HepG2 (cell line): ENCODE results near the gene LCA5. TPM values are rescaled to one million over a fixed set of nuclear protein-coding genes. Genes with fewer than 3 reads are reported as not detected.
A peak's percentile ranks its signal among the peaks of the same experiment; 100 is the strongest.

Source experiments
- AKAP8 ChIP-seq: sonication (generic); formaldehyde crosslinking; IDR thresholded peaks from 2 replicates; pipeline ENCODE4 v1.5.1; 2020; ENCODE audit warnings: mild to moderate bottlenecking, missing genetic modification reagents
- DMAP1 ChIP-seq: IDR thresholded peaks from 2 replicates; pipeline ENCODE4 v1.6.1; 2016
- FLYWCH1 ChIP-seq: sonication (generic); formaldehyde crosslinking; IDR thresholded peaks from 2 replicates; pipeline ENCODE4 v1.8.1; 2023; ENCODE audit warnings: mild to moderate bottlenecking, missing genetic modification reagents
- MEF2D ChIP-seq: sonication (generic); formaldehyde crosslinking; IDR thresholded peaks from 2 replicates; pipeline ENCODE4 v1.5.1; 2020; ENCODE audit warnings: mild to moderate bottlenecking, missing genetic modification reagents
- POLR2A ChIP-seq, 2 experiments: IDR thresholded peaks; 2 replicates each; pipeline ENCODE4 v1.6.1; 2011; ENCODE audit warnings: low read depth in 2 of 2, low read length in 2 of 2, mild to moderate bottlenecking in 1 of 2, moderate library complexity in 1 of 2; ENCODE audit not compliant: insufficient read depth in 1 of 2
- SIN3B ChIP-seq: fragments of 150-350 bp; IDR thresholded peaks from 2 replicates; pipeline ENCODE4 v1.6.1; 2014; ENCODE audit warnings: low read length
- TBP ChIP-seq: sonication (generic); formaldehyde crosslinking; IDR thresholded peaks from 2 replicates; pipeline ENCODE4 v1.5.0; 2020; ENCODE audit warnings: missing genetic modification reagents
- TOE1 ChIP-seq: sonication (generic); formaldehyde crosslinking; IDR thresholded peaks from 2 replicates; pipeline ENCODE4 v1.4.0; 2020; ENCODE audit warnings: mild to moderate bottlenecking, missing genetic modification reagents
- ZMAT3 ChIP-seq: sonication (generic); formaldehyde crosslinking; conservative IDR thresholded peaks from 2 replicates; pipeline ENCODE4 v1.7.0; 2021; ENCODE audit warnings: missing genetic modification reagents
- ZMYM3 ChIP-seq: sonication (generic); formaldehyde crosslinking; IDR thresholded peaks from 2 replicates; pipeline ENCODE4 v1.5.1; 2020; ENCODE audit warnings: mild to moderate bottlenecking, missing genetic modification reagents
- ZNF230 ChIP-seq: sonication (generic); formaldehyde crosslinking; IDR thresholded peaks from 2 replicates; pipeline ENCODE4 v1.4.0; 2020; ENCODE audit warnings: mild to moderate bottlenecking, missing genetic modification reagents
- ZNF431 ChIP-seq: sonication (generic); formaldehyde crosslinking; IDR thresholded peaks from 2 replicates; pipeline ENCODE4 v1.9.0; 2022; ENCODE audit warnings: missing genetic modification reagents, low read depth, mild to moderate bottlenecking, borderline replicate concordance
- ZNF510 ChIP-seq: sonication (generic); formaldehyde crosslinking; IDR thresholded peaks from 2 replicates; pipeline ENCODE4 v1.4.0; 2020; ENCODE audit warnings: low read depth, mild to moderate bottlenecking, missing genetic modification reagents
- ZNF547 ChIP-seq: sonication (generic); formaldehyde crosslinking; IDR thresholded peaks from 2 replicates; pipeline ENCODE4 v1.5.1; 2020; ENCODE audit warnings: mild to moderate bottlenecking, missing genetic modification reagents
- ZNF556 ChIP-seq: sonication (generic); formaldehyde crosslinking; IDR thresholded peaks from 2 replicates; pipeline ENCODE4 v1.4.0; 2020; ENCODE audit warnings: mild to moderate bottlenecking, missing genetic modification reagents, borderline replicate concordance
- ZNF564 ChIP-seq: sonication (generic); formaldehyde crosslinking; IDR thresholded peaks from 2 replicates; pipeline ENCODE4 v1.8.1; 2023; ENCODE audit warnings: mild to moderate bottlenecking, missing genetic modification reagents
- ZNF614 ChIP-seq: IDR thresholded peaks from 2 replicates; pipeline ENCODE4 v1.6.1; 2018; ENCODE audit warnings: missing biosample characterization, missing genetic modification reagents, inconsistent platforms, borderline replicate concordance
- polyA plus RNA-seq, 8 experiments: library from polyadenylated mRNA; depleted of rRNA in 3 of 8; stranded (reverse) in 7 of 8; unstranded in 1 of 8; fragments of >200 nt; fragmentation: Illumina TruSeq in 4 of 8; extraction: Trizol in 4 of 8; gene quantifications; 2 replicates each; pipeline versions ENCODE4 v1.2.1 to v1.2.3, GENCODE V29; 2011 to 2016; ENCODE audit warnings: low read depth in 4 of 8, missing spikeins in 1 of 8, mixed read lengths in 1 of 8; ENCODE audit not compliant: insufficient read depth in 1 of 8
- total RNA-seq, 5 experiments: library from RNA; depleted of rRNA; stranded (reverse); fragments of >200 nt; fragmentation: Illumina TruSeq; extraction: Trizol; gene quantifications; 2 replicates each; pipeline ENCODE4 v1.2.3, GENCODE V29; 2016; ENCODE audit warnings: low read depth in 1 of 5
- TF ChIP-seq, protein P1 (sequence below): sonication (generic); formaldehyde crosslinking; IDR thresholded peaks from 2 replicates; pipeline ENCODE4 v1.4.0; 2020; ENCODE audit warnings: missing genetic modification reagents
- TF ChIP-seq, protein P2 (sequence below): sonication (generic); formaldehyde crosslinking; IDR thresholded peaks from 2 replicates; pipeline ENCODE4 v1.8.0; 2022; ENCODE audit warnings: missing genetic modification reagents, low read depth, mild to moderate bottlenecking, borderline replicate concordance
- TF ChIP-seq, protein P3 (sequence below): sonication (generic); formaldehyde crosslinking; IDR thresholded peaks from 2 replicates; pipeline ENCODE4 v1.8.0; 2022; ENCODE audit warnings: missing genetic modification reagents, mild to moderate bottlenecking, moderate library complexity, borderline replicate concordance
- TF ChIP-seq, protein P4 (sequence below): sonication (generic); formaldehyde crosslinking; IDR thresholded peaks from 2 replicates; pipeline ENCODE4 v1.4.0; 2020; ENCODE audit warnings: missing genetic modification reagents

Gene LCA5
- total and polyA plus RNA-seq, 2 of the 13 experiments (the other 11 are each of a cell fraction or from before 2014, with no cell fraction given) = 0.84 to 4.6 TPM

DNA sequence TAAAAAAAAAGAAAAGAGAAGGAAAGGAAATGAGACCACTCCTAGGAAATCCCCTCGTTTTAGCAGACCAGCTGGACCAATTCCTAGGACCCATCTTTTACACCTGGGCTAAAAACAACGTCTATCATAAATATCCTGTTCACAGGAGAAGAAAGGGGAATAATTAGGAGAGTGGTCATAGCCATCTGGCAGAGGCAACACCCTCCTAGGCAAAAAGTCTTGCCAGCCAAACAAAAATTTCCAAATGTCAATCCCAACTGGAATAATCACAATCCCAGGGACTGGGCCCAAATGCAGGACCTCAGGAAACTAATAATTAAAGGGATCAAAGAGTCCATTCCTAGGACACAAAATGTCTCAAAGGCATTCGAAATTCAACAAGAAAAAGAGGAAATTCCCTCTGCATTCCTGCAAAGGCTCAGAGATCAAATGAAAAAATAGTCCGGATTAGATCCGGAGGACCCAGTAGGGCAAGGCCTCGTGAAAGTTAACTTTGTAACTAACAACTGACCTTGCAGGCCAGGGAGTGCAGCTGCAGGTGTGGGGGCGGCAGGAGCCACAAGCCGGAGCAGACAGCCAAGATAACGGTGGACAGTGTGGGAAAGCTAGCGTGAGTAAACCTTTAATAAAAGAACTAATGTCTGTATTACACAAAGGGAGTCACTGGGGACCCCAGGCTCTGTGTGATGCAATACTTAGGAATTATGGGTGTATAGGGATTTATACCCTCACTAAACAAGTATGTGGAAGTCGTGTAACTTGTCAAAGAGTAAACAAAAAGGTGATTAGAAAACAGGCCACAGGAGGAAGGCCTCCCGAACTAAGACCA, 11.7 kb downstream of the LCA5 start (continued):
- TF ChIP-seq TOE1 (CRISPR knock-in tag) (no peak), ZNF431 (CRISPR knock-in tag) (no peak), ZNF614 (CRISPR knock-in tag) (0 out of 2 replicates have a peak, but pooled peaks have one; percentile 32), ZMAT3 (CRISPR knock-in tag) (no peak), TBP (CRISPR knock-in tag) (no peak), POLR2A (IDR thresholded peaks at IDR 0.05; ENCODE audit: insufficient read depth in 1 of 2, low read depth in 2 of 2, low read length in 2 of 2) (0 out of 4 replicates have a peak, but pooled peaks of 1 of the 2 experiments have one; percentile 28), ZNF556 (CRISPR knock-in tag) (no peak), SIN3B (no peak), AKAP8 (CRISPR knock-in tag) (no peak), ZNF510 (CRISPR knock-in tag) (no peak), MEF2D (CRISPR knock-in tag) (peak; percentile 86), ZNF230 (CRISPR knock-in tag) (no peak), ZNF547 (CRISPR knock-in tag) (no peak), ZNF564 (CRISPR knock-in tag) (no peak), DMAP1 (CRISPR knock-in tag) (peak; percentile 80; the same call in 1 of the 2 replicates), ZMYM3 (peak; percentile 61), FLYWCH1 (CRISPR knock-in tag) (no peak)
- TF ChIP-seq, protein P1, sequence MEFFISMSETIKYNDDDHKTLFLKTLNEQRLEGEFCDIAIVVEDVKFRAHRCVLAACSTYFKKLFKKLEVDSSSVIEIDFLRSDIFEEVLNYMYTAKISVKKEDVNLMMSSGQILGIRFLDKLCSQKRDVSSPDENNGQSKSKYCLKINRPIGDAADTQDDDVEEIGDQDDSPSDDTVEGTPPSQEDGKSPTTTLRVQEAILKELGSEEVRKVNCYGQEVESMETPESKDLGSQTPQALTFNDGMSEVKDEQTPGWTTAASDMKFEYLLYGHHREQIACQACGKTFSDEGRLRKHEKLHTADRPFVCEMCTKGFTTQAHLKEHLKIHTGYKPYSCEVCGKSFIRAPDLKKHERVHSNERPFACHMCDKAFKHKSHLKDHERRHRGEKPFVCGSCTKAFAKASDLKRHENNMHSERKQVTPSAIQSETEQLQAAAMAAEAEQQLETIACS (CRISPR knock-in tag) = no peak
- TF ChIP-seq, protein P2, sequence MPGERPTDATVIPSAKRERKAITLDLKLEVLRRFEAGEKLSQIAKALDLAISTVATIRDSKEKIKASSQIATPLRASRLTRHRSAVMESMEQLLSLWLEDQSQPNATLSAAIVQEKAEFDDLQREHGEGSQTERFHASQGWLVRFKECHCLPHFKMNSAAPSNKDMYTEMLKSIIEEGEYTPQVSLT = no peak
- TF ChIP-seq, protein P3, sequence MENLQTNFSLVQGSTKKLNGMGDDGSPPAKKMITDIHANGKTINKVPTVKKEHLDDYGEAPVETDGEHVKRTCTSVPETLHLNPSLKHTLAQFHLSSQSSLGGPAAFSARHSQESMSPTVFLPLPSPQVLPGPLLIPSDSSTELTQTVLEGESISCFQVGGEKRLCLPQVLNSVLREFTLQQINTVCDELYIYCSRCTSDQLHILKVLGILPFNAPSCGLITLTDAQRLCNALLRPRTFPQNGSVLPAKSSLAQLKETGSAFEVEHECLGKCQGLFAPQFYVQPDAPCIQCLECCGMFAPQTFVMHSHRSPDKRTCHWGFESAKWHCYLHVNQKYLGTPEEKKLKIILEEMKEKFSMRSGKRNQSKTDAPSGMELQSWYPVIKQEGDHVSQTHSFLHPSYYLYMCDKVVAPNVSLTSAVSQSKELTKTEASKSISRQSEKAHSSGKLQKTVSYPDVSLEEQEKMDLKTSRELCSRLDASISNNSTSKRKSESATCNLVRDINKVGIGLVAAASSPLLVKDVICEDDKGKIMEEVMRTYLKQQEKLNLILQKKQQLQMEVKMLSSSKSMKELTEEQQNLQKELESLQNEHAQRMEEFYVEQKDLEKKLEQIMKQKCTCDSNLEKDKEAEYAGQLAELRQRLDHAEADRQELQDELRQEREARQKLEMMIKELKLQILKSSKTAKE (CRISPR knock-in tag) = peak; percentile 85
- TF ChIP-seq, protein P4, sequence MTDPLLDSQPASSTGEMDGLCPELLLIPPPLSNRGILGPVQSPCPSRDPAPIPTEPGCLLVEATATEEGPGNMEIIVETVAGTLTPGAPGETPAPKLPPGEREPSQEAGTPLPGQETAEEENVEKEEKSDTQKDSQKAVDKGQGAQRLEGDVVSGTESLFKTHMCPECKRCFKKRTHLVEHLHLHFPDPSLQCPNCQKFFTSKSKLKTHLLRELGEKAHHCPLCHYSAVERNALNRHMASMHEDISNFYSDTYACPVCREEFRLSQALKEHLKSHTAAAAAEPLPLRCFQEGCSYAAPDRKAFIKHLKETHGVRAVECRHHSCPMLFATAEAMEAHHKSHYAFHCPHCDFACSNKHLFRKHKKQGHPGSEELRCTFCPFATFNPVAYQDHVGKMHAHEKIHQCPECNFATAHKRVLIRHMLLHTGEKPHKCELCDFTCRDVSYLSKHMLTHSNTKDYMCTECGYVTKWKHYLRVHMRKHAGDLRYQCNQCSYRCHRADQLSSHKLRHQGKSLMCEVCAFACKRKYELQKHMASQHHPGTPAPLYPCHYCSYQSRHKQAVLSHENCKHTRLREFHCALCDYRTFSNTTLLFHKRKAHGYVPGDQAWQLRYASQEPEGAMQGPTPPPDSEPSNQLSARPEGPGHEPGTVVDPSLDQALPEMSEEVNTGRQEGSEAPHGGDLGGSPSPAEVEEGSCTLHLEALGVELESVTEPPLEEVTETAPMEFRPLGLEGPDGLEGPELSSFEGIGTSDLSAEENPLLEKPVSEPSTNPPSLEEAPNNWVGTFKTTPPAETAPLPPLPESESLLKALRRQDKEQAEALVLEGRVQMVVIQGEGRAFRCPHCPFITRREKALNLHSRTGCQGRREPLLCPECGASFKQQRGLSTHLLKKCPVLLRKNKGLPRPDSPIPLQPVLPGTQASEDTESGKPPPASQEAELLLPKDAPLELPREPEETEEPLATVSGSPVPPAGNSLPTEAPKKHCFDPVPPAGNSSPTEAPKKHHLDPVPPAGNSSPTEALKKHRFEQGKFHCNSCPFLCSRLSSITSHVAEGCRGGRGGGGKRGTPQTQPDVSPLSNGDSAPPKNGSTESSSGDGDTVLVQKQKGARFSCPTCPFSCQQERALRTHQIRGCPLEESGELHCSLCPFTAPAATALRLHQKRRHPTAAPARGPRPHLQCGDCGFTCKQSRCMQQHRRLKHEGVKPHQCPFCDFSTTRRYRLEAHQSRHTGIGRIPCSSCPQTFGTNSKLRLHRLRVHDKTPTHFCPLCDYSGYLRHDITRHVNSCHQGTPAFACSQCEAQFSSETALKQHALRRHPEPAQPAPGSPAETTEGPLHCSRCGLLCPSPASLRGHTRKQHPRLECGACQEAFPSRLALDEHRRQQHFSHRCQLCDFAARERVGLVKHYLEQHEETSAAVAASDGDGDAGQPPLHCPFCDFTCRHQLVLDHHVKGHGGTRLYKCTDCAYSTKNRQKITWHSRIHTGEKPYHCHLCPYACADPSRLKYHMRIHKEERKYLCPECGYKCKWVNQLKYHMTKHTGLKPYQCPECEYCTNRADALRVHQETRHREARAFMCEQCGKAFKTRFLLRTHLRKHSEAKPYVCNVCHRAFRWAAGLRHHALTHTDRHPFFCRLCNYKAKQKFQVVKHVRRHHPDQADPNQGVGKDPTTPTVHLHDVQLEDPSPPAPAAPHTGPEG (CRISPR knock-in tag) = no peak
